SIG-M5 treated with dmso at 0.1 percent for 504 hours (cell line): Measurements from ENCODE around the gene HMX3.

Source experiments
- DNase-seq: peaks from one replicate; lab custom pipeline; 2025; ENCODE audit not compliant: unreplicated experiment; lab: John Stamatoyannopoulos, UW

The HMX3 gene

DNA sequence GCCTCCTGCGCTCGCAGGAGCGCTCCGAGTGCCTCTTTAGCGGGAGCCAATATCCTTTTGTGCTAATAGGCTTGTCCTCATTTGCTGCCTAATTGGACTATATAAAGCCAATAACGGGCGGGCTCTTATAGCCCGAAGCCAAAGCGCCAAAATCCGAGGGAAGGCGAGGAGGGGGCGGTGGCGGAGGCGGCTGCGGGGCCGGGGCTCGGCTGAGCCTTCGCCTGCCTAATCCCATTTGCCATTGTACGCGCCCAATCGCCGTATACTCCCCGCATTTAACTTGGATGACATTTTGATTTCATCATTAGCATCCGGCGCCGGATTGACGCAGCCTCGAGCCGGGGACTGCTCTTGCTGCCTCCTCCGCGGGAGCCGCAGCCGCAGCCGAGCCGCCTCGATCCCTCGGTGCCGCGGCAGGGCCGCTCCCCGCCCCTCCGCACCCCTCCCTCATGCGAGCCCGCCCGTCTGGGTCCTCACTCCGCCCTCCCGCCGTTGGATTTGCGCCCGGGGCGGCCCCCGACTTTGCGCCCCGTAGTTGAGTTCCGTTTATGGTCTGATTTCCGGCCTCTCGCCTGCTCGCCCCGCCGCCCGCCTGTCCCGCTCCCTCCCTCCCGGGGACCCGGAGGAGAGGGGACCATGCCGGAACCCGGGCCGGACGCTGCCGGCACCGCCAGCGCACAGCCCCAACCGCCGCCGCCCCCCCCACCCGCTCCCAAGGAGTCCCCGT, at the start of gene HMX3:
Gene HMX3, plus strand, starts transcription at position 556 of the 727 bp plus-strand sequence. Its CDS starts 81 bp downstream, at position 637.
- peak; percentile 16 for DNase-seq

- DNase-seq = no peak
These were observed 49.5 kb upstream of the HMX3 start for GRCh38 chr10:123086281-123086680.

DNA sequence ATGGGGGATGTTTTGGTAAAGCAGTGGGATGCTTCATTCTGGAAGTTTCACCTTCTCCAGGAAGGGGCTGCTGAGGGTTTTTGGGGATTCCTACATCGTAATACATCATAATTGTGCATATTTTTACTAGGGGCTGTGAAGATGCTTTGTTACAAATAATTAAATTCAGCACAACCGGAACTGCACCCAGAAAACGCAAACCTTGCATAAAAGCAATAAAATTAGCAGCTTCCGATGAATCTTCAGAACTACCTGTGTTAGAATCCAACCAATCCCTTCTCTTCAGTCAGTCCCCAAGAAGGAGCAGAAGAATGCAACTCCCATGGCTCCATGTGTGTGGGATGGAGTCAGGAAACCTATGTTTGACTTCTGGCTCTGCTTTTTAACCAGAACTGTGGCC, 48.4 kb upstream of the HMX3 start:
- DNase-seq = no peak

DNA sequence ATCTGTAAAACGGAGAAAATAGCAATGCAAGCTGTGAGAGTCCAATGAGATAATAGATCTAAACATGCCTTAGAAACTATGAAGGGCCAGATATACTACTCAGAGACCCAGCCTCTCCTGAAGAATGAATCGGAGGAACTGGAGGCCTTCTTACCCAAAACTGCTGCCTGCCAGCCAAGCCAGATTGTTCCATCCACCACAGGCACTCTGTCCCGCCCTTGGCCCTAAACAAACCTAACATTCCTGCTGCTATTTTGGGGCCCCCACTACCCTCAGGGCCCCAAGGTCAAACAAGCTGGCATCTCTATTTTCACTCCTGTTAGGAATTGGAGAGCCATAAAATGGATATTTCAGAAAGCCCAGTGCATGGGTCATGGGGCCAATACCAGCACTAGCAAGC, 48.0 kb upstream of the HMX3 start:
- no peak for DNase-seq

DNA sequence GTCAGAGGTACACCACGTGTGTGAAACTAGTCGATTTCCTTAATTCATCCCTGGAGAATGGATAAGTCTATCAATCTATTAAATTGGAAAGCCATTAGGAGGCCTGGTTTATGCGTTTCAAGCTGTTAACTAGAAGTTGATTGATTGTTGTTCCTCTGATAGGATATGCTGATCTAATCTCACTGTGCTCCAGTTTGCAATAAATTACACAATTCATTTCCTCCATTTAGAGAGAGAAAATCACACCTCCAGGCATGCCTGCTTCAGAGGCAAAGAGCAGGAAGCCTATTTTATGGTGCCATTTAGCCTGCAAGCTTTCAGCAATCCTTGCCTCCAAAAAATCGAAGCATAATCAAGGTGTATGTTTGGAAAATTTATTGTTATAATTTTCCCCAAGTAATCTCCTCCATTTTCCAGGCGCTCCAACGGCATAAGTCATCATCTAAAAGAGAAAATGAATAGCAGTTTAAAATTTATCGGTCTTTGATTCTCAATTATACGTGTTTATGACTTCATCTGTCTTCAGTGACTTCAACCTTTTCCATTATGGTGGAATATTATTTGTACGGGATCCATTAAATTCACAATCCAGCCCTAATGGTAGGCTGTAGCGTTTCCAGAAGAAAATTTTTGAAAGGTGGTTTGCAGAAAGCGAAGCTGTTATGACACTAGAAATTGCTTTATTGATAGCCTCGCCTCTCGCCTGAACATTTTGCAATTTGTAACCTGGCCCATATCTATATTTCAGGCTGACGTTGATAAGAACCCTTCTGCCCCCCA, 42.9 kb upstream of the HMX3 start:
- no peak for DNase-seq

DNA sequence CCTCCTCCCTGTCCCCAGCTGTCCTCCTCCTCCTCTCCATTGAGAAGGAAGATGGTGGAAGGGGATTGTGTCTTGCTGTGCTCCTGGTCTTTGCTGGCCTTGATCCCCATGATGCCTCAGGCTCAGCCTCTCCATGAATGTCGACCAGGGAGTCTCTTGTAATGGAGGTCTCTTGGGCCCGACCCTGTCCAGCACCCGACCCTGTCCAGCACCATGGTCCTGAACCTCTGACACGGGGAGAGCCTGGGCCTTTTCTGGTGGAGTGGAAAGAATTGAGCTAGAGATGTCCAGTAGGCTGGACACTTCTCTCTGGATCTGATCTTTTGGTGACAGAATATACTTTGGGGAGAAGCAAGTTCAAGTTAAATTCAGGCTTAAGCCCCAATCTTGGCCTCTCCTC, 42.3 kb upstream of the HMX3 start:
- no peak for DNase-seq

GRCh38 chr10:123096452-123096851, 39.3 kb upstream of the HMX3 start:
- DNase-seq = no peak

DNA sequence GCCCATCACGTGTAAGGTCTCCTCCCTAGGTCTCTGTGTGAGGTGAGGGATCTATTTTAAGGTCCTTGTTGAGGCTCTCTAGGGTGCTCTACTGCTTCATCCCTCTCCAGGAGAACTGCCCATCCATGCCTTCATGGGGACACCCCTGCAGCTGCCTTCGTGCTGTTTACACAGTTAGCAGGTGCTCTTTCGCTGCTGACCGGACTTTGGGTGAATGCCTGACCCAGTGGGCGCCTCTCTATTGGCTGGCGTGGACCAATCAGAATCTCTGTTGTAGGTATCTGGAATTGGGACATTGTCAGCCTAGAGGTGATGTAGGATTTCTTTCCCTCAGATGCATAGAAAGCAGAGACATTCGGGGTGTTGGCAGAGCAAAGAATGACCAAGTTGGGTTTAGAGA, 38.7 kb upstream of the HMX3 start:
- DNase-seq = no peak

- DNase-seq = no peak
These were observed 35.6 kb upstream of the HMX3 start for GRCh38 chr10:123100030-123100762.

DNA sequence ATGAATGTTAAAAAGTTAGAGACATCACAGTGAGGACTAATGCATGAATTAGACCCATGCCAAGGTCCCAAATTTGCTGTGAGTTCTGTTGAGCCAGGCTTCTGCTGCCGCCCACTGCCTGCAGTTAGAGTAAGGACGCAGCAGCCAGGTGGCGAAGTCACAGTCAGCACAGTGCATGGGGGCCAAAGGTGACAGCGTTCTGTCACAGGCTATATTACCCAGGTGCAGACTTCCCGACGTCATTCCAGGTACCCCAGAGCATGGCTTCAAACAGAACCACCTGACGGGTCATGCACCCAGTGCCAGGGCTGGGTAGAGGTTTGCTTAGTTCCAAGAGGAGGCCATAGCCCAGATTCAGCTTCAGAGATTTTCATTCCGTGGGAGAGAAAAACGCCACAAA, 33.9 kb upstream of the HMX3 start:
- no peak for DNase-seq

GRCh38 chr10:123102673-123103072, 33.1 kb upstream of the HMX3 start:
- DNase-seq = no peak

DNA sequence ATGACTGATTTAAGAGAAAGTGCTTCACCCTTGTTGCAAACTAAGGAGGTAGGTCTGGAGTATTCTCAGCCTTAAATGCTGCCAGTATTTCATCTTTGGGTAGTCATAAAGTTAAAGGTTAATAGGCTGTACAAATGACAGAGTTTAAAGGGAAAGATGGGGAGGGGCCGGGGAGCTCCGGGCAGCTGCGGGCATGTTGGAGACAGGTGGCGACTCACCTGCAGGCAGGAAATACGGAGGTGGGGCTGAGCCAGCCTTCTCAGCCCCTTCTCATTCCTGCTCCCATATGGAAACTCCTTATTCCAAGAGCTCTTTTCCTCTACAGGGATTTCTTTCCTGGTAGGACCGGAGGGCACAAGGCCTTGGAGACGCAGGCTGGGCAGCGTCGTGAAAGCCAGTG, 31.8 kb upstream of the HMX3 start:
- DNase-seq = no peak

DNA sequence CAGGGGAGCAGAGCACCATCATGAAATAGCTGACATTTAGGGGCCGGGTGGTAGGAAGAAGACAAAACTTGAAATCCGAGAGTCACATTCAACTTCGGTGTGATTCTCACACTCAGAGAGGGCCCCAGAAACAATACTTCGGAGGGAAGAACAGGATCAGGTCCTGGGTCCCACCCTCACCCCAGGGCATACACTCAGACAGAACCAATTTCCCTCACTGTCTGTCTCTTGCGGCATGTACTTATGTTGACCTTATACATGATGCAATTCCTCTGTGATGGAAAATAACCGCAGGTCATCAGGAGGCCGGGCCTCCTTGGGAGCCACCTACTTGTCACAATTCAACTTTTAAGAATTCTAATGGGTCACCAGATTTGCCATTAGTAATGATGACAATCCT, 26.3 kb upstream of the HMX3 start:
- DNase-seq = no peak

DNA sequence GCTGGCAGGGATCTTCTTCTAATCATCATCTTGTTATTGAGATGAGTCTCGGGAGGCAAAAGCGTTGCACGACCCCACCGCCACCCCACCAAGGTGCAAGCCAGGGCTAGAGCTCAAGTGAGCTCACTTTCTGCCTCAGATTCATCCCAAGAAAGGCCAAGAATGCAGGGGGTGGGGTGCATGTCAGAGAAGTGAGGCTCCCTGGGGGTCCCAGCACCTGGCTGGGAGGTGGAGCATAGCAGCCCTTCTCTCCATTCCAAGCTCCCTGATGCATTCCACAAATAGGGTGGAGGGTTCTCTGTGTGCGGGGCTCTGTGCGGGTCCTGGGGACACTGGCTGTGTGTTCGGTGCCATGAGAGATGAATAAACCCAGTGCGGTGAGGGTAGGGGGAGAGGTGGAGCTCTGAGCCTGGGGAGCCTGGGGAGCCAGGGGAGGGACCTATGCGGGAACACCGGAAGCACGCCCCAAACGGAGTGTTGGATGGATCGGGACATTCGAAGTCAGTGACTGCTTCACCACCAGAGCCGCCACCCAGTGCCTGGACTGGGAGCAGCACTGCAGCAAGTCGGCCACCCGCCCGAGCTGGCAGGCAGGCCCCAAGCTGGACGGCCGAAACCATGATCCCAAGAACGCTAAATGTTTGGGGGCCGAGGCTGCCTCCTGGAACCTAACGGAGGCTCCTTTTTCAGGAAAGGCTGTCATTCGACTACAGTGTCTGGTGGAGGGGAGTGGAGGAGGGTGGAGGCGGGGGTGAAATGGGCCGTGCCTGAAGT, 17.9 kb upstream of the HMX3 start:
- DNase-seq = no peak

DNA sequence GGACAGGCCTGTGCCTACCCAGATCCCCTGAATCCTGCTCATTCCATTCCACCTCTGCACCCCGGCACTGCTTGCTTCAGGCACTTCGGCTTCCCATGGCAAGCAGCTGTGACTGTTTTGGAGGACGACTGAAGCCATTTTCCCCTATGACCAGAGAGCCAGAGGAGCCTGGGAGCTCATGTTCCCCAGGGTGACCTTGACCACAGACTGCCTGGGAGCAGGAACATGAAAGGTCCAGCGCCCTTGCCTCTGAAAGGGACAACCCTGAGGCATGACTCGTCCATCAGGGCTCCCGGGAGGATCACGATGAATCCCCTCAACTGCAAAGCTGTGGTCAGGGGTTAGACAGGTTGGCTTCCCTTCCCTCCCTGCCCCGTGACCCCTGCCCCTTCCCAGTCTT, 16.7 kb upstream of the HMX3 start:
- DNase-seq = no peak

GRCh38 chr10:123126246-123126645, 9.5 kb upstream of the HMX3 start:
- no peak for DNase-seq

DNA sequence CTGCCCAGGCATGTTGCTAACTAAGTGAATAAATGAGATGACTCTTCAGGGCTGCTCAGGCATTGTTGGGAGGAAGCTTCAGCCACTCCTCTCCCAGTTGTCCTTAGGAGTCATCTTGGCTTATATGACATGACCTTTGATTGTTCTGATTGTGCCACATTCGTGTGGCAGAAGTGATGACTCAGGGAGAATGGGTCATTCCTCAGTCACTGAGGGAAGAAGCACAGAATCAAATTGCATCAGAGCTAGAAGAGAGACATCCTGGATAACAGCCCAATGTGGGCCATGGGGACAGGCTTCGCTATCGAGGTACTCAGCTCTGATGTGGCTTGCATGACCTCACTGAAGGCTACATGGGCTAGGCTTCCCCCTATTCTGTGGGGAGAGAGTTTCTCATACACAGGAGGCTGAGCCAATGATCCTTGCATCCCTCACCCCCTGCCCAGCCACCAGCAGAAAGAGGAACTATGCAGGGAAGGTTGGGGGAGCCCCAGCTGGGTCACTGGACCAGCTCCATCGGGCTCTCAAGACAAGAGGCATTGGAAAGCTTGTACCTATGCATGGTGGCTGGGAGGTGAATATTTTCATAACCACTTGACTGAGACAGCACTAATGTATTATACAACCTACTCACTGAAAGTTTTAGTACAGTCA, 6.0 kb upstream of the HMX3 start:
- DNase-seq = peak; percentile 25

DNA sequence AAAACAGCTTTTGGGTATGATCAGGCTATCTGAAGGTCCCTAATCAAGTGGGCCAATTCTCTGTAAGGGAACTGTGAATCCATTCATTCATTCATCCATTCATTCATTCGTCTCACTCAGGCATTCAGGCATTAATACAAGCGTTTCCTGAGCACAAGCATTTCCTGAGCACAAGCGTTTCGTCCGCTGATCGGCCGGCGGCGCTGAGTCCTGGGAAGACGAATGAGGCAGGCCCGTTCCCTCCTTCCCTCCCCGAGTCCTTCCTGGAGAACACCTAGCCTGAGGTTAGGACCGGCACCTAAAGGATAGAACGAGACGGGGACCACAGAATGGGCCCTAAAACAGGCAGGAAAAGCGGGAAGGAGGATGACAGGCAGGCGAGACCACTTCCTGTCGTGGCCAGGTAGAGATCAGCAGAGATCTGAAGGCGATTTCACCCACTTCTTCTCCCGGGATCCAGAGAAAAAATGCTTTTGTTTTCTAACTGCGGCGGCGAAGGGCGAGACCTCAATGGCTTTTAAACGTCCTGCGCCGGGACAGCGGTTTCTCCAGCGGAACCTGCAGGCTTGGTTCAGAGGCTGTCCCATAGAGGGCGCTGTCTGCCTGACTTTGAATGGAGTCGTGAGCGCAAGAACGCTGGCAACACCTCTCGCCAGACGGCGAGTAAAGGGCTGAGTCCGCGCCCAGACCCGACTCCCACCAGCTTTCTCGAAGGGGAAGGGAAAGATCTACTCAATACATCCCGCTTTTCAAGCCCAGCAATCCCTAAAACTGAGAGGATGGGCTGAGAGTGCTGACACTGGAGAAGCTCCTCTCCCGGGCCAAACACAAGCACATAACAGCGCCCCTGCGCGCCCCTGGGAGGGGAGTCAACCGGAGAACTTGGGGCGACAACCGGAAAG, 2.9 kb upstream of the HMX3 start:
- peak; percentile 78 for DNase-seq

- no peak for DNase-seq
These were observed 2.0 kb upstream of the HMX3 start for GRCh38 chr10:123133541-123134342.
